Measurements from ENCODE around the gene GDF11. TPM values are rescaled to one million over a fixed set of nuclear protein-coding genes. Genes with fewer than 3 reads are reported as not detected.

Gene GDF11
- total RNA-seq, 2 donors from 2014 or later = 3.0 to 9.7 TPM

DNA sequence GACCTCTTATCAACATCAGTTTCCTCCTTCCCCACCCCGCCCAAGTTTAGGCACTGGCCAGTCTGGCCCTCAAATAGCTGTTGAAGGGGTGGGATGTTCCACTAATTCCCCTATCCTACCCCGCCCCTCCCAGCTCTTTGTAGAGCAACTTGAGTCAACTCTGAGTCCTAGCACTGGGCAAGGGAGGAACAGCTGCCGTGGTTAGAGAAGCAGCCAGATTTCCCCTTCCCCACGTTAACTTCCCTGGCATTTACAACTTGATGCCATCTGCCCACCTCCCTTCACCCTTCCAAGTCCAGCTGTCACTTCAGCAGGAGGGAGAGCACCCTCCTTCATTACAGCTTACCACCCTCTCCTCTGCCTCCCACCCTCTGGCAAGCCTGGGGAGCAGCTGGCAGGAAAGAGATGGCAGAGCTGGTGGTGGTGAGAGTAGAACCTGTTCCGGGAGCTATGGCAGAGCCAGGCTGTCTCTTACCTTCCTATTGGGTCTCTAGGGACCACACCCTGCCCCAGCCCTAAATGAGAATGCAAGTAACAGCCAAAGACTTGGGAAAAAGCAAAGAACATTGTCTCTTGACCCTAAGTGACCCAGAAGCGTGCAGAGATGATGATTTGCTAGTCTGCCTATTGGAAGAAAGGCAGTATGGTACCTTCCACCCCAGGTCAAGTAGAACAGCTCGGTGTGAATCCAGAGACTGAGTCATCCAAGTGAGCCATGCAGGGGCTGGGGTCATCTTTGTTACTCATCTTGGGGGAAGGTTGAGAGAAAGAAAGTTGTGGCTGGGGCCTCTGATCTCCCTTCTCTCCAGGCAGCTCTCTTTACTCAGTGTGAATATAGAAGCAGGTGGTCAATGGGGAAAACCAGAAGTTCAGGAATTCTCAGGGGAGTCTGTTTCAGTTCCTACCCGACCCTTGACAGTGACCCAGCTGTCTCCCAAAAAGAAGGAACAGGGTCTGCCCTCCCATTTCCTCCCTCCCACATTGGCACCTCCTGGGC lies 25.6 kb upstream of the GDF11 start:
- peaks cover 66 to 84% of the 10 kb centered on the region in 2 donors for H3K4me1 ChIP-seq (ENCODE audit: control insufficient read depth in 1 of 2, low read depth in 2 of 2)
- no peak for ATAC-seq (ENCODE audit: insufficient number of reproducible peaks, low FRiP score, low read depth)
- peak overlapping the region; percentile 92 to 95 for H3K27ac ChIP-seq
- TF ChIP-seq, protein P1, sequence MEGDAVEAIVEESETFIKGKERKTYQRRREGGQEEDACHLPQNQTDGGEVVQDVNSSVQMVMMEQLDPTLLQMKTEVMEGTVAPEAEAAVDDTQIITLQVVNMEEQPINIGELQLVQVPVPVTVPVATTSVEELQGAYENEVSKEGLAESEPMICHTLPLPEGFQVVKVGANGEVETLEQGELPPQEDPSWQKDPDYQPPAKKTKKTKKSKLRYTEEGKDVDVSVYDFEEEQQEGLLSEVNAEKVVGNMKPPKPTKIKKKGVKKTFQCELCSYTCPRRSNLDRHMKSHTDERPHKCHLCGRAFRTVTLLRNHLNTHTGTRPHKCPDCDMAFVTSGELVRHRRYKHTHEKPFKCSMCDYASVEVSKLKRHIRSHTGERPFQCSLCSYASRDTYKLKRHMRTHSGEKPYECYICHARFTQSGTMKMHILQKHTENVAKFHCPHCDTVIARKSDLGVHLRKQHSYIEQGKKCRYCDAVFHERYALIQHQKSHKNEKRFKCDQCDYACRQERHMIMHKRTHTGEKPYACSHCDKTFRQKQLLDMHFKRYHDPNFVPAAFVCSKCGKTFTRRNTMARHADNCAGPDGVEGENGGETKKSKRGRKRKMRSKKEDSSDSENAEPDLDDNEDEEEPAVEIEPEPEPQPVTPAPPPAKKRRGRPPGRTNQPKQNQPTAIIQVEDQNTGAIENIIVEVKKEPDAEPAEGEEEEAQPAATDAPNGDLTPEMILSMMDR (IDR thresholded peaks at IDR 0.05) = no peak
- peak overlapping the region; percentile 78 for H3K4me3 ChIP-seq
- H3K27me3 ChIP-seq (replicated peaks; ENCODE audit: insufficient read depth) = no peaks in the 10 kb centered on the region
- H3K9me3 ChIP-seq = no peaks in the 10 kb centered on the region
- H3K36me3 ChIP-seq = no peaks in the 10 kb centered on the region
- no peak for DNase-seq (ENCODE audit: low spot score)

DNA sequence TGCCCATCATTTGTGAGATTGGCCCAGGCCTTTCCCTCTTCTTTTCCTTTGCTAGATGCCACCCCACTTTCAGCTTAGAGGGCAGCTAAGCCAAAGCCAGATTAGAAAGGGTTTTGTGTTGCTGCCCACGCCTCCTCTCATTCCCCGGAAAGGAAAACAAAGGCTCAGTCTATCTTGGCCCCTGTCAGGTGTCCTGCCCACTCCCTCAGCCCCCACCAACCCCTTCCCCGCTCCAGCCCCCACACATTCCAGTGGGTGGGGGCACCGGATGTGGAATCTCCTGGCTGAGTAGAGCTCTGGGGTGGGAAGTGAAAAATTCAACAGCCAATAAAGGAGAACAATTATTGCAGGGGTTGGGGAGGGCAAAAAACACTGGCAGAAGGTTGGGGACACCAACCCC lies 24.9 kb upstream of the GDF11 start:
- H3K36me3 ChIP-seq = no peaks in the 10 kb centered on the region
- H3K4me3 ChIP-seq = peak overlapping the region; percentile 78
- H3K9me3 ChIP-seq = no peaks in the 10 kb centered on the region
- DNase-seq (ENCODE audit: low spot score) (no peak), ATAC-seq (ENCODE audit: insufficient number of reproducible peaks, low FRiP score, low read depth) (no peak)
- TF ChIP-seq, protein P1 (IDR thresholded peaks at IDR 0.05) = no peak
- peaks cover 59 to 83% of the 10 kb centered on the region in 2 donors for H3K4me1 ChIP-seq (ENCODE audit: control insufficient read depth in 1 of 2, low read depth in 2 of 2)
- peak overlapping the region; percentile 92 to 95 for H3K27ac ChIP-seq
- H3K27me3 ChIP-seq (replicated peaks; ENCODE audit: insufficient read depth) = no peaks in the 10 kb centered on the region

DNA sequence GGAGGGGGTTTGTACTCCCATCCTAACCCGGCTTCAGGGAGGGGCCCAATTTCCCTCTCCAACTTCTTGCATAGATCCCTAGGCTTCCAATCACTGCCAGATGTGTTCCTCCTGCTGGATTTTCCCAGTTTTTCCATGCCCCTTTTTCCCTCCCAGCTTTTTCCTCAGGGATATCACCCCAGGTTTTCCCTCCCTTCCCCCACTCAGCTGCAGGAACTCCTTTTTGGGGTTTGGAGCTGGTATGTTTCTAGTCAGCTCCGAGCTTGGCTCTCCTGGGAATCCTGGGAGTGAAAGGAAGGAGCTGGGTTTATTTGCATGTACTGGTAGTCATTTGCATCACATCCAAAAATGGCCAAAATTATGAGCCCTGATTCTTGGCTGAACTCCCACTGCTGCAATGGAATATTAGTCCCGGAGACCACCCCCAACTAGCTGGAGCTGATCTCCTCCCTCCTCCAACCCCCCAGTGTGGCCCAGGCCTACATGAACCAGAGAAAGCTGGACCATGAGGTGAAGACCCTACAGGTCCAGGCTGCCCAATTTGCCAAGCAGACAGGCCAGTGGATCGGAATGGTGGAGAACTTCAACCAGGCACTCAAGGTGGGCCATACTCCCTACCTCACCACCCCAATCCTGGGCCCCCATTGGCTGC lies 24.2 kb upstream of the GDF11 start:
- no peak overlapping the region for H3K4me3 ChIP-seq
- H3K4me1 ChIP-seq (ENCODE audit: control insufficient read depth in 1 of 2, low read depth in 2 of 2) = peaks cover 56 to 84% of the 10 kb centered on the region in 2 donors
- ATAC-seq (ENCODE audit: insufficient number of reproducible peaks, low FRiP score, low read depth) (no peak), DNase-seq (ENCODE audit: low spot score) (no peak)
- TF ChIP-seq, protein P1 (IDR thresholded peaks at IDR 0.05) = no peak
- H3K36me3 ChIP-seq = no peaks in the 10 kb centered on the region
- no peaks in the 10 kb centered on the region for H3K9me3 ChIP-seq
- H3K27me3 ChIP-seq (replicated peaks; ENCODE audit: insufficient read depth) = no peaks in the 10 kb centered on the region
- H3K27ac ChIP-seq = peak overlapping the region; percentile 92 to 95

DNA sequence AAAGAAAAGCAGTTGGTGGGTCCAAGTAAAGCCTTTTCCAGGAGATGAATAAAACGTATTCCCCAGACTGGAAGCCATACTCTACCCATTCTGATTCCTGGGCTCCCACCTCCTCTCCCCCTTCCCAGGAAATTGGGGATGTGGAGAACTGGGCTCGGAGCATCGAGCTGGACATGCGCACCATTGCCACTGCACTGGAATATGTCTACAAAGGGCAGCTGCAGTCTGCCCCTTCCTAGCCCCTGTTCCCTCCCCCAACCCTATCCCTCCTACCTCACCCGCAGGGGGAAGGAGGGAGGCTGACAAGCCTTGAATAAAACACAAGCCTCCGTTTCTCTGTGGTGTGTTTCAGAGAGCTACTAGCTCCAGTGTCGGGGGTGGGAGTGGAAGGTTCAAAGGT lies 23.6 kb upstream of the GDF11 start:
- ATAC-seq (ENCODE audit: insufficient number of reproducible peaks, low FRiP score, low read depth) (no peak), DNase-seq (ENCODE audit: low spot score) (no peak)
- Histone ChIP-seq H3K9me3 (no peaks in the 10 kb centered on the region), H3K27ac (peak overlapping the region; percentile 92 to 95), H3K4me1 (ENCODE audit: control insufficient read depth in 1 of 2, low read depth in 2 of 2) (peaks cover 56 to 87% of the 10 kb centered on the region in 2 donors), H3K4me3 (peak overlapping the region; percentile 54), H3K27me3 (replicated peaks; ENCODE audit: insufficient read depth) (no peaks in the 10 kb centered on the region), H3K36me3 (no peaks in the 10 kb centered on the region)
- TF ChIP-seq, protein P1 (IDR thresholded peaks at IDR 0.05) = no peak

DNA sequence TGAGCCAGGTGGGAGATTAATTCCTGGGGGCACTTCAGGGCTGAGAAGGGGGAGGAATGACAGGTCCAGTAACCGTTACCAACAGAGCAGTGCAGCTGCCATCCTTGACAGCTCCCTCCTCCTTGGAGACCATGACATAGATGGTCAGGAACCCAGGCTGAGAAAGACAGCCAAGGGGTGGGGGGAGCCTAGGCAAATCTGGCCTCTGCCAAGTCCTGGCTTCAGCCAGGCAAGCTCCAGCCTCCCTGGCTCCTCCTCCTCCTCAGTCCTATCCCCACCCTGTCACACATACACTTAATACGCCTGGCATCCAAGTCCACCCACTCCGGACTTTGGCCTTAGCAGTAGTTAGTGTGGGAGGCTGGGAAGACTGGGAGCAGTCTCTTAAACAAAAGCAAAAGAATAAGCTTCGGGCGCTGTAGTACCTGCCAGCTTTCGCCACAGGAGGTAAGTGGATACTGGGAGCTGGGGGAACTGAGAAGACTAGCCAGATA lies 22.8 kb upstream of the GDF11 start, which contains the start of gene RDH5:
Gene RDH5 (plus strand): TSS at position 323 of the 494 bp plus-strand sequence. CDS start 792 bp downstream, outside the sequence.
- no peaks in the 10 kb centered on the region for H3K9me3 ChIP-seq
- ATAC-seq (ENCODE audit: insufficient number of reproducible peaks, low FRiP score, low read depth) (peak; percentile 26), DNase-seq (ENCODE audit: low spot score) (peak; percentile 74)
- no peaks in the 10 kb centered on the region for H3K27me3 ChIP-seq (replicated peaks; ENCODE audit: insufficient read depth)
- H3K4me3 ChIP-seq = peak within 1 kb of the TSS; percentile 54
- H3K27ac ChIP-seq = peak within 1 kb of the TSS; percentile 92 to 95
- TF ChIP-seq, protein P1 (IDR thresholded peaks at IDR 0.05) = no peak
- H3K36me3 ChIP-seq = peaks cover 6% of the 10 kb centered on the region
- H3K4me1 ChIP-seq (ENCODE audit: control insufficient read depth in 1 of 2, low read depth in 2 of 2) = peaks cover 49 to 89% of the 10 kb centered on the region in 2 donors
